Activated B cell treated with CpG ODN at 0.5 μM for 24 hours (primary cell): ENCODE data around the gene SLC16A2. TPM values are rescaled to one million over a fixed set of nuclear protein-coding genes. Genes with fewer than 3 reads are reported as not detected.

Source experiments
- ATAC-seq: fragments of 200-7000 bp; cut with Tn5 transposase; one replicate; pipeline ENCODE4 v1.10.0; 2021; ENCODE audit warnings: low read depth, mild to moderate bottlenecking, moderate library complexity
- CTCF ChIA-PET: fragments of 350-600 bp; sonication (Branson Sonifier 250); formaldehyde crosslinking; loops from one replicate; lab custom pipeline; 2021; ENCODE audit warnings: antibody characterized with exemption; lab: Charles Lee
- POLR2A ChIA-PET: fragments of 350-600 bp; sonication (Branson Sonifier 250); formaldehyde crosslinking; loops from one replicate; lab custom pipeline; 2021; ENCODE audit warnings: antibody characterized with exemption; lab: Charles Lee
- DNase-seq: peaks from one replicate; pipeline ENCODE4 v3.0.0; 2022
- H3K27ac Mint-ChIP-seq: one replicate; pipeline ENCODE4 v1.8.0; 2020; ENCODE audit warnings: mixed read lengths
- H3K27me3 Mint-ChIP-seq: one replicate; pipeline ENCODE4 v1.8.0; 2021; ENCODE audit warnings: mixed read lengths
- H3K36me3 Mint-ChIP-seq: one replicate; pipeline ENCODE4 v1.8.0; 2021; ENCODE audit warnings: low read depth, mixed read lengths
- H3K4me1 Mint-ChIP-seq: one replicate; pipeline ENCODE4 v1.8.0; 2021; ENCODE audit warnings: mixed read lengths
- H3K4me3 Mint-ChIP-seq: one replicate; pipeline ENCODE4 v1.8.0; 2020; ENCODE audit warnings: mild to moderate bottlenecking, mixed read lengths
- H3K9me3 Mint-ChIP-seq: one replicate; pipeline ENCODE4 v1.8.0; 2020; ENCODE audit warnings: mixed read lengths
- CTCF ChIP-seq: fragments of 200-600 bp; IDR thresholded peaks from one replicate; pipeline ENCODE4 v1.8.0; 2022; ENCODE audit warnings: antibody characterized with exemption, mild to moderate bottlenecking
- intact Hi-C: fragments of 100-400 bp; cut with micrococcal nuclease; formaldehyde crosslinking; loops from one replicate; pipeline ENCODE4 v1.15.1; 2024
- total RNA-seq: library from RNA; stranded (reverse); gene quantifications from 2 replicates; pipeline ENCODE4 v1.2.3, GENCODE V29; 2022

The SLC16A2 gene
- total RNA-seq, 1 donor from 2014 or later: not detected

DNA sequence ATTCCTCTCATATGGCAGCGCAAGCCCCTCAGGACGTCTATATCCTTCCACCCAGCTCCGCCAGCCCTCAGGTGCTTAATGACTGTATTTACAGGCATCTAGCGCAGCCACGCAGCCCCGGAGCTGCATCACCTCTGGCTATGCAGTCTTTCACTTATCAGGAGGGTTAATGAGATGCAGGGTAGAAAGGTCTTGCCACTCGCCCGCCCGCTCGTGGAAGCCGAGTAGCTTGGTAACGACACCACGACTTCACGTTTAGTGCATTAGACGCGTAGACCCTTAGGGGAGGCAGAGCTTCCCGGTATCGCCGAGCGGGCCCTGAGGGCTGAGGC is 1.5 kb upstream of the SLC16A2 start:
- intact Hi-C loops: loop anchor here (1.0 to 5.0 kb wide), 3 partner anchors 117 to 192 kb away; partner anchors contain the start of gene RLIM
- Mint-ChIP-seq H3K27me3 (peaks cover 22% of the 10 kb centered on the region), H3K4me1 (peaks cover 15% of the 10 kb centered on the region), H3K36me3 (no peaks in the 10 kb centered on the region), H3K9me3 (no peaks in the 10 kb centered on the region), H3K27ac (no peak overlapping the region), H3K4me3 (peak overlapping the region; percentile 79)
- ATAC-seq (no peak), DNase-seq (no peak)
- CTCF ChIA-PET: no interaction called here
- POLR2A ChIA-PET: no interaction called here
- TF ChIP-seq CTCF: no peak

- Mint-ChIP-seq H3K27ac (no peak overlapping the region), H3K9me3 (no peaks in the 10 kb centered on the region), H3K4me3 (peak overlapping the region; percentile 80), H3K27me3 (peaks cover 22% of the 10 kb centered on the region), H3K36me3 (no peaks in the 10 kb centered on the region), H3K4me1 (peaks cover 15% of the 10 kb centered on the region)
- CTCF ChIA-PET: no interaction called here
- DNase-seq (no peak), ATAC-seq (peak; percentile 29)
- POLR2A ChIA-PET: no interaction called here
- intact Hi-C loops: loop anchor here (1.0 to 5.0 kb wide), 3 partner anchors 117 to 192 kb away; partner anchors contain the start of gene RLIM
- no peak for TF ChIP-seq CTCF
Measured at GRCh38 chrX:74420196-74421035, 877 bp upstream of the SLC16A2 start.

- H3K36me3 Mint-ChIP-seq: no peaks in the 10 kb centered on the region
- H3K27me3 Mint-ChIP-seq: peaks cover 19% of the 10 kb centered on the region
- ATAC-seq (no peak), DNase-seq (no peak)
- intact Hi-C loops: loop anchor here (5.0 kb wide), 2 partner anchors 115 to 190 kb away; partner anchors contain the start of gene RLIM
- peaks cover 15% of the 10 kb centered on the region for H3K4me1 Mint-ChIP-seq
- peak overlapping the region; percentile 75 for H3K4me3 Mint-ChIP-seq
- H3K9me3 Mint-ChIP-seq: no peaks in the 10 kb centered on the region
- TF ChIP-seq CTCF: no peak
- CTCF ChIA-PET: no interaction called here
- no peak overlapping the region for H3K27ac Mint-ChIP-seq
- POLR2A ChIA-PET: no interaction called here
Measured at GRCh38 chrX:74421740-74422352, 553 bp downstream of the SLC16A2 start.

- no peak for DNase-seq
- H3K4me1 Mint-ChIP-seq: peaks cover 15% of the 10 kb centered on the region
- intact Hi-C loops: loop anchor here (5.0 kb wide), 2 partner anchors 115 to 190 kb away; partner anchors contain the start of gene RLIM
- no peak overlapping the region for H3K27ac Mint-ChIP-seq
- no peak for TF ChIP-seq CTCF
- peak overlapping the region; percentile 75 for H3K4me3 Mint-ChIP-seq
- ChIA-PET CTCF (no interaction called here), POLR2A (no interaction called here)
- peaks cover 15% of the 10 kb centered on the region for H3K27me3 Mint-ChIP-seq
- no peaks in the 10 kb centered on the region for H3K9me3 Mint-ChIP-seq
- no peaks in the 10 kb centered on the region for H3K36me3 Mint-ChIP-seq
- peak; percentile 23 for ATAC-seq
Measured at GRCh38 chrX:74422576-74423288, 1.4 kb downstream of the SLC16A2 start.
